ENCODE results near the gene PIANP. TPM values are rescaled to one million over a fixed set of nuclear protein-coding genes. Genes with fewer than 3 reads are reported as not detected.

PIANP gene
- total and polyA plus RNA-seq, 2 donors (not counting 1 experiment from before 2014, with no cell fraction given): 0.24 to 0.54 TPM

- WGBS (ENCODE audit: insufficient coverage): 97% methylated on average over 10 of the region's 10 CpGs
- H3K27ac Mint-ChIP-seq: no peak overlapping the region
- POLR2A ChIA-PET: no interaction called here
Measured at GRCh38 chr12:6734506-6735387, 34.1 kb upstream of the PIANP start.

DNA sequence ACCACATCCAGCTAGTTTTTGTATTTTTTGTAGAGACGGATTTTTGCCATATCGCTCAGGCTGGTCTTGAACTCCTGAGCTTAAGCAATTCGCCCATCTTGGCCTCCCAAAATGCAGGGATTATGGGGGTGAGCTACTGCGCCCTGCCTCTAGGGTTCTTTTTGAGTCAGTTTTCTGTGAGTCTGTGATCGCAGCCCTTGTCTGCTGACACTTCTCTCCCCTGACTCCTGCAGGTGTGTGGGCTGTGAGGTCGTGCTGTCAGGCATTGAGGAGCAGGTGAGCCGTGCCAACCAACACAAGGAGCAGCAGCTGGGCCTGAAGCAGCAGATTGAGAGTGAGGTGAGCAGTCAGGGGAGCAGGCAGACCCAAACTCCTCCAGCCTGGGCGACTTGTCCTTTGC lies 29.6 kb upstream of the PIANP start:
- no peaks in the 10 kb centered on the region for H3K9me3 Mint-ChIP-seq (ENCODE audit: insufficient read depth)
- ATAC-seq (ENCODE audit: low read depth): no peak
- ChIA-PET CTCF (no interaction called here), POLR2A (no interaction called here)
- 95% methylated on average over 7 of the region's 8 CpGs for WGBS (ENCODE audit: insufficient coverage)
- Histone ChIP-seq H3K4me2 (replicated peaks; ENCODE audit: low read depth, low read length, poor library complexity, severe bottlenecking) (no peak overlapping the region), H3K27me3 (replicated peaks in 1 of 4; ENCODE audit: control extremely low read depth in 1 of 4, control insufficient read depth in 3 of 4, insufficient read depth in 4 of 4, low read length in 3 of 4) (no peaks in the 10 kb centered on the region), H3K9me3 (ENCODE audit: control extremely low read depth in 1 of 3, control insufficient read depth in 2 of 3, insufficient read depth in 1 of 3, low read length in 2 of 3) (no peaks in the 10 kb centered on the region), H3K9ac (ENCODE audit: low read length) (no peak overlapping the region), H3K27ac (ENCODE audit: low read length in 2 of 2) (no peak overlapping the region), H3K79me2 (ENCODE audit: control insufficient read depth, insufficient read depth, low read length) (peaks cover 5% of the 10 kb centered on the region), H3K4me1 (ENCODE audit: control insufficient read depth in 2 of 2, insufficient read depth in 2 of 2, low read length in 2 of 2) (no peaks in the 10 kb centered on the region), H3K36me3 (replicated peaks in 1 of 2; ENCODE audit: control extremely low read depth in 1 of 2, control insufficient read depth in 1 of 2, extremely low read depth in 1 of 2, insufficient read depth in 2 of 2, low read length in 1 of 2) (peaks cover 12 to 56% of the 10 kb centered on the region in 2 experiments), H4K20me1 (ENCODE audit: control insufficient read depth, insufficient read depth, low read length, poor library complexity, severe bottlenecking) (peaks cover 6% of the 10 kb centered on the region), H3K4me3 (ENCODE audit: control extremely low read depth in 1 of 5, extremely low read depth in 1 of 5, insufficient read depth in 1 of 5, low read depth in 2 of 5, low read length in 4 of 5) (no peak overlapping the region), H2AFZ (ENCODE audit: insufficient read depth, low read depth, low read length, poor library complexity, severe bottlenecking) (no peak overlapping the region)
- H3K27ac Mint-ChIP-seq: no peak overlapping the region
- DNase-seq: no peak
- TF ChIP-seq, protein P1, sequence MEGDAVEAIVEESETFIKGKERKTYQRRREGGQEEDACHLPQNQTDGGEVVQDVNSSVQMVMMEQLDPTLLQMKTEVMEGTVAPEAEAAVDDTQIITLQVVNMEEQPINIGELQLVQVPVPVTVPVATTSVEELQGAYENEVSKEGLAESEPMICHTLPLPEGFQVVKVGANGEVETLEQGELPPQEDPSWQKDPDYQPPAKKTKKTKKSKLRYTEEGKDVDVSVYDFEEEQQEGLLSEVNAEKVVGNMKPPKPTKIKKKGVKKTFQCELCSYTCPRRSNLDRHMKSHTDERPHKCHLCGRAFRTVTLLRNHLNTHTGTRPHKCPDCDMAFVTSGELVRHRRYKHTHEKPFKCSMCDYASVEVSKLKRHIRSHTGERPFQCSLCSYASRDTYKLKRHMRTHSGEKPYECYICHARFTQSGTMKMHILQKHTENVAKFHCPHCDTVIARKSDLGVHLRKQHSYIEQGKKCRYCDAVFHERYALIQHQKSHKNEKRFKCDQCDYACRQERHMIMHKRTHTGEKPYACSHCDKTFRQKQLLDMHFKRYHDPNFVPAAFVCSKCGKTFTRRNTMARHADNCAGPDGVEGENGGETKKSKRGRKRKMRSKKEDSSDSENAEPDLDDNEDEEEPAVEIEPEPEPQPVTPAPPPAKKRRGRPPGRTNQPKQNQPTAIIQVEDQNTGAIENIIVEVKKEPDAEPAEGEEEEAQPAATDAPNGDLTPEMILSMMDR (IDR thresholded peaks at IDR 0.05): no peak
- TF ChIP-seq EZH2 (IDR thresholded peaks at IDR 0.05; ENCODE audit: borderline replicate concordance, insufficient read depth, low read depth, low read length, poor library complexity, severe bottlenecking): no peak
- H3K4me3 Mint-ChIP-seq: no peak overlapping the region
- H3K27me3 Mint-ChIP-seq: no peaks in the 10 kb centered on the region
- peaks cover 5% of the 10 kb centered on the region for H3K4me1 Mint-ChIP-seq
- intact Hi-C loops (cut with micrococcal nuclease): no loop called here

More at GRCh38 chr12:6734506-6735387, 34.1 kb upstream of the PIANP start:
- Histone ChIP-seq H3K27me3 (replicated peaks in 1 of 4; ENCODE audit: control extremely low read depth in 1 of 4, control insufficient read depth in 3 of 4, insufficient read depth in 4 of 4, low read length in 3 of 4) (no peaks in the 10 kb centered on the region), H3K9ac (ENCODE audit: low read length) (no peak overlapping the region), H3K9me3 (ENCODE audit: control extremely low read depth in 1 of 3, control insufficient read depth in 2 of 3, insufficient read depth in 1 of 3, low read length in 2 of 3) (no peaks in the 10 kb centered on the region), H3K4me3 (ENCODE audit: control extremely low read depth in 1 of 5, extremely low read depth in 1 of 5, insufficient read depth in 1 of 5, low read depth in 2 of 5, low read length in 4 of 5) (no peak overlapping the region), H3K27ac (ENCODE audit: low read length in 2 of 2) (no peak overlapping the region), H3K4me2 (replicated peaks; ENCODE audit: low read depth, low read length, poor library complexity, severe bottlenecking) (no peak overlapping the region), H3K36me3 (replicated peaks in 1 of 2; ENCODE audit: control extremely low read depth in 1 of 2, control insufficient read depth in 1 of 2, extremely low read depth in 1 of 2, insufficient read depth in 2 of 2, low read length in 1 of 2) (peaks cover 6 to 28% of the 10 kb centered on the region in 2 experiments), H3K79me2 (ENCODE audit: control insufficient read depth, insufficient read depth, low read length) (no peaks in the 10 kb centered on the region), H3K4me1 (ENCODE audit: control insufficient read depth in 2 of 2, insufficient read depth in 2 of 2, low read length in 2 of 2) (no peaks in the 10 kb centered on the region), H2AFZ (ENCODE audit: insufficient read depth, low read depth, low read length, poor library complexity, severe bottlenecking) (no peak overlapping the region), H4K20me1 (ENCODE audit: control insufficient read depth, insufficient read depth, low read length, poor library complexity, severe bottlenecking) (peaks cover 6% of the 10 kb centered on the region)
- H3K9me3 Mint-ChIP-seq (ENCODE audit: insufficient read depth): no peaks in the 10 kb centered on the region
- CTCF ChIA-PET: interaction anchor here (0.7 to 1.5 kb wide), 7 partner anchors 11 to 58 kb away, joined by 3 to 5 read pairs (median 3); partner anchors contain the start of gene COPS7A
- no peaks in the 10 kb centered on the region for H3K4me1 Mint-ChIP-seq
- TF ChIP-seq, protein P1 (IDR thresholded peaks at IDR 0.05): no peak
- TF ChIP-seq EZH2 (IDR thresholded peaks at IDR 0.05; ENCODE audit: borderline replicate concordance, insufficient read depth, low read depth, low read length, poor library complexity, severe bottlenecking): no peak
- ATAC-seq (ENCODE audit: low read depth) (no peak), DNase-seq (no peak)
- intact Hi-C loops (cut with micrococcal nuclease): loop anchor here (1.0 kb wide), 2 partner anchors 45 to 91 kb away; no protein-coding TSS in a partner anchor
- H3K27me3 Mint-ChIP-seq: no peaks in the 10 kb centered on the region
- no peak overlapping the region for H3K4me3 Mint-ChIP-seq

Measured in B cell (primary cell).